GM12872 (cell line): ENCODE measurements around the gene EPS8L1.

Experiments
- CTCF ChIP-seq: IDR thresholded peaks from 3 replicates; pipeline ENCODE4 v1.5.1; 2011; ENCODE audit warnings: low read depth, mild to moderate bottlenecking, low read length, moderate library complexity; ENCODE audit not compliant: insufficient read depth

Gene EPS8L1

GRCh38 chr19:55092423-55093318 lies 17.0 kb downstream of the EPS8L1 start:
- TF ChIP-seq CTCF, result no peak

GRCh38 chr19:55094456-55095259 lies 19.0 kb downstream of the EPS8L1 start:
- no peak for TF ChIP-seq CTCF

GRCh38 chr19:55095260-55096060 lies 19.8 kb downstream of the EPS8L1 start:
- TF ChIP-seq CTCF, result no peak

GRCh38 chr19:55096061-55096701 lies 20.5 kb downstream of the EPS8L1 start:
- no peak for TF ChIP-seq CTCF

- no peak for TF ChIP-seq CTCF
Measured at GRCh38 chr19:55097864-55098715, 22.4 kb downstream of the EPS8L1 start.

GRCh38 chr19:55098716-55099556 lies 23.3 kb downstream of the EPS8L1 start:
- TF ChIP-seq CTCF, result 0 out of 3 replicates have a peak, but pooled peaks have one; percentile 7
